Astrocyte (in vitro differentiated cells and primary cell): ENCODE measurements around the gene RBPJ. TPM values are rescaled to one million over a fixed set of nuclear protein-coding genes. Genes with fewer than 3 reads are reported as not detected.

Experiments
- DNase-seq: peaks from one replicate; pipeline ENCODE4 v3.0.0-alpha.2; 2010; ENCODE audit warnings: low read depth
- FAIRE-seq: peaks from 2 replicates; lab custom pipeline; 2011; peaks lifted over from hg19 to GRCh38; lab: Jason Lieb, UNC
- H2AFZ ChIP-seq: 2 replicates; pipeline ENCODE4 v1.6.0; 2012; ENCODE audit warnings: low read depth, low read length, inconsistent platforms
- H3K27ac ChIP-seq: 2 replicates; pipeline ENCODE4 v1.5.1; 2011; ENCODE audit warnings: low read depth, low read length, inconsistent platforms
- H3K27me3 ChIP-seq: 2 replicates; pipeline ENCODE4 v1.6.0; 2011; ENCODE audit warnings: low read length, inconsistent platforms; ENCODE audit not compliant: insufficient read depth
- H3K36me3 ChIP-seq: 2 replicates; pipeline ENCODE4 v1.5.1; 2011; ENCODE audit warnings: low read length, inconsistent platforms; ENCODE audit not compliant: insufficient read depth
- H3K4me1 ChIP-seq: 2 replicates; pipeline ENCODE4 v1.5.1; 2011; ENCODE audit warnings: low read length, inconsistent platforms; ENCODE audit not compliant: insufficient read depth
- H3K4me2 ChIP-seq: 2 replicates; pipeline ENCODE4 v1.6.0; 2012; ENCODE audit warnings: low read length, inconsistent platforms
- H3K4me3 ChIP-seq: 2 replicates; pipeline ENCODE4 v1.5.1; 2011; ENCODE audit warnings: low read depth, mild to moderate bottlenecking, low read length, inconsistent platforms; ENCODE audit not compliant: insufficient read depth
- H3K79me2 ChIP-seq: 2 replicates; pipeline ENCODE4 v1.6.0; 2012; ENCODE audit warnings: mild to moderate bottlenecking, low read length, inconsistent platforms; ENCODE audit not compliant: insufficient read depth
- H3K9ac ChIP-seq: 2 replicates; pipeline ENCODE4 v1.6.0; 2012; ENCODE audit warnings: mild to moderate bottlenecking, low read length, inconsistent platforms
- H3K9me3 ChIP-seq: 2 replicates; pipeline ENCODE4 v1.5.1; 2012; ENCODE audit warnings: low read depth, mild to moderate bottlenecking, low read length, inconsistent platforms; ENCODE audit not compliant: insufficient read depth
- H4K20me1 ChIP-seq: 2 replicates; pipeline ENCODE4 v1.6.0; 2012; ENCODE audit warnings: low read length, inconsistent platforms; ENCODE audit not compliant: insufficient read depth
- H3K27ac Mint-ChIP-seq: one replicate; pipeline ENCODE4 v1.8.0; 2021; ENCODE audit warnings: mild to moderate bottlenecking, mixed read lengths; ENCODE audit not compliant: unreplicated experiment
- H3K27me3 Mint-ChIP-seq: one replicate; pipeline ENCODE4 v1.8.0; 2021; ENCODE audit warnings: low read depth, mixed read lengths; ENCODE audit not compliant: unreplicated experiment
- H3K36me3 Mint-ChIP-seq: one replicate; pipeline ENCODE4 v1.8.0; 2021; ENCODE audit warnings: low read depth, mixed read lengths; ENCODE audit not compliant: unreplicated experiment
- H3K4me1 Mint-ChIP-seq: one replicate; pipeline ENCODE4 v1.8.0; 2021; ENCODE audit warnings: low read depth, mixed read lengths; ENCODE audit not compliant: unreplicated experiment
- H3K4me3 Mint-ChIP-seq: one replicate; pipeline ENCODE4 v1.8.0; 2021; ENCODE audit warnings: mild to moderate bottlenecking, moderate library complexity, mixed read lengths; ENCODE audit not compliant: unreplicated experiment
- H3K9me3 Mint-ChIP-seq: one replicate; pipeline ENCODE4 v1.8.0; 2021; ENCODE audit warnings: mild to moderate bottlenecking, mixed read lengths; ENCODE audit not compliant: unreplicated experiment
- CTCF ChIP-seq: IDR thresholded peaks from 2 replicates; pipeline ENCODE4 v1.5.1; 2011; ENCODE audit warnings: low read depth, mild to moderate bottlenecking, inconsistent platforms, low read length, moderate library complexity; ENCODE audit not compliant: insufficient read depth
- EZH2 ChIP-seq: IDR thresholded peaks from 2 replicates; pipeline ENCODE4 v1.6.1; 2012; ENCODE audit warnings: mild to moderate bottlenecking, low read length, inconsistent platforms; ENCODE audit not compliant: insufficient read depth
- total RNA-seq: library from RNA; stranded (reverse); gene quantifications from 2 replicates; pipeline ENCODE4 v1.2.1, GENCODE V29; 2021

Gene RBPJ
- total RNA-seq, 1 donor from 2014 or later, result 96.3 TPM

- TF ChIP-seq CTCF (no peak), EZH2 (no peak)
- Mint-ChIP-seq H3K27me3 (no peaks in the 10 kb centered on the region), H3K4me3 (peak overlapping the region; percentile 96), H3K4me1 (peaks cover 27% of the 10 kb centered on the region), H3K36me3 (peaks cover 4% of the 10 kb centered on the region), H3K9me3 (peaks cover 12% of the 10 kb centered on the region), H3K27ac (peak overlapping the region; percentile 91)
- no peaks in the 10 kb centered on the region for H3K9me3 ChIP-seq
- peak overlapping the region; percentile 96 for H3K9ac ChIP-seq
- peaks cover 45% of the 10 kb centered on the region for H3K4me1 ChIP-seq
- peak overlapping the region; percentile 88 for H3K4me3 ChIP-seq
- no peaks in the 10 kb centered on the region for H3K36me3 ChIP-seq
- H3K4me2 ChIP-seq, result peak overlapping the region; percentile 96
- peak overlapping the region; percentile 98 for H3K27ac ChIP-seq
- H2AFZ ChIP-seq, result peak overlapping the region; percentile 48
- DNase-seq (peak; percentile 31), FAIRE-seq (no peak)
- H4K20me1 ChIP-seq, result peaks cover 39% of the 10 kb centered on the region
- H3K27me3 ChIP-seq, result no peaks in the 10 kb centered on the region
- H3K79me2 ChIP-seq, result peaks cover 53% of the 10 kb centered on the region
Measured at GRCh38 chr4:26321373-26322221, 783 bp downstream of the RBPJ start.

- Mint-ChIP-seq H3K4me1 (peaks cover 32% of the 10 kb centered on the region), H3K27me3 (no peaks in the 10 kb centered on the region), H3K36me3 (peaks cover 2% of the 10 kb centered on the region), H3K9me3 (peaks cover 6% of the 10 kb centered on the region), H3K27ac (peak overlapping the region; percentile 91), H3K4me3 (peak overlapping the region; percentile 96)
- Histone ChIP-seq H3K27ac (peak overlapping the region; percentile 98), H3K4me2 (peak overlapping the region; percentile 96), H3K4me1 (peaks cover 52% of the 10 kb centered on the region), H3K27me3 (no peaks in the 10 kb centered on the region), H3K9me3 (no peaks in the 10 kb centered on the region), H3K79me2 (peaks cover 58% of the 10 kb centered on the region), H3K9ac (peak overlapping the region; percentile 96), H2AFZ (no peak overlapping the region), H4K20me1 (peaks cover 42% of the 10 kb centered on the region), H3K4me3 (peak overlapping the region; percentile 88), H3K36me3 (no peaks in the 10 kb centered on the region)
- DNase-seq (no peak), FAIRE-seq (no peak)
- no peak for TF ChIP-seq EZH2
- no peak for TF ChIP-seq CTCF
Measured at GRCh38 chr4:26322346-26322745, 1.5 kb downstream of the RBPJ start.

- Histone ChIP-seq H3K9me3 (no peaks in the 10 kb centered on the region), H3K4me1 (peaks cover 57% of the 10 kb centered on the region), H3K36me3 (no peaks in the 10 kb centered on the region), H3K9ac (no peak overlapping the region), H2AFZ (no peak overlapping the region), H3K27me3 (no peaks in the 10 kb centered on the region), H3K4me2 (peak overlapping the region; percentile 96), H3K4me3 (no peak overlapping the region), H3K27ac (peak overlapping the region; percentile 0), H3K79me2 (peaks cover 73% of the 10 kb centered on the region), H4K20me1 (peaks cover 48% of the 10 kb centered on the region)
- TF ChIP-seq CTCF, result peak; percentile 25
- TF ChIP-seq EZH2, result no peak
- peaks cover 2% of the 10 kb centered on the region for H3K36me3 Mint-ChIP-seq
- peak overlapping the region; percentile 96 for H3K4me3 Mint-ChIP-seq
- peaks cover 42% of the 10 kb centered on the region for H3K4me1 Mint-ChIP-seq
- FAIRE-seq (peak; percentile 5), DNase-seq (peak; percentile 59)
- H3K9me3 Mint-ChIP-seq, result no peaks in the 10 kb centered on the region
- H3K27ac Mint-ChIP-seq, result peak overlapping the region; percentile 77
- H3K27me3 Mint-ChIP-seq, result no peaks in the 10 kb centered on the region
Measured at GRCh38 chr4:26323821-26324220, 3.0 kb downstream of the RBPJ start.
